Stimulated activated CD4-positive, alpha-beta T cell treated with anti-CD3 and anti-CD28 coated beads, Interleukin-4, amount 100 ng/mL, for 24 hours (primary cell): ENCODE measurements around the gene C20orf144.
"Not testable (repeated sequence)": the region's sequence is repeated elsewhere in the genome, so short reads cannot be mapped to it uniquely, and the experiment has no call there.

Source experiments
- DNase-seq: peaks from one replicate; pipeline ENCODE4 v3.0.0-alpha.2; 2020

C20orf144 gene

GRCh38 chr20:33662172-33662571, at the start of gene C20orf144:
Gene C20orf144 (plus strand): TSS chr20:33662327. CDS start chr20:33662346, 19 bp downstream.
- DNase-seq: no peak

DNA sequence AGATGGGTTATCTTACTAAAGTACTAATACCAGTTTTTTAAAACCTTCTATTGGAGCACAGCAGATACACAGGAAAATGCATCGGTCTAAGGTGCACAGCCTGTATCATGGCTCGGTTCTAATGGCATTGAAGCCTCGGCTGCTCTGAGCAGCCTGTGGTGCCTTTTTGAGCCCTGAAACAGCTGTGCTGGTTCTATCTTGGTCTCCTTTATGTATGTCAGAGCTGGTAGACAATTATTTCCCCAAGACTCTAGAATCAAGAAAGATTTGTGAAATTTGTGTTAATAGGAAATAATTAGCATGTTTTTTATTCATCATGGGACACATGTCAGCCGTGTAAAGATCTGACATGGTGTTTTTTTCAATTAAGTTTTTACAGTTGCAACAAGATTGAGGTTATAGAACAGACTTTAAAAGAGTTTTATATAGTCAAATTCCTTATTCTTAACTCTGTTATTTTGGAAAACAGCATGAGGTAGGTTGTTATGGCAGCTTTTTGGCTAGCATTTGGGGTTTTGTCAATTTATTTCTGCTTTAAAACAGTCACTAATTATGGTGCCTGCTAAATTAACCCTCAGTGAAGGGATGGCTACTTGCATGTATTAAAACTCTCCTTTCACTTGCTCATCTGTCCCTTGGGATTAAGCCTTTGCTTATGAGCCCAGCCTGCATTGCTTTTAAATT, 40.3 kb upstream of the C20orf144 start:
- no peak for DNase-seq

GRCh38 chr20:33622705-33623365, 39.3 kb upstream of the C20orf144 start:
- DNase-seq: no peak

GRCh38 chr20:33624399-33624798, 37.7 kb upstream of the C20orf144 start:
- no peak for DNase-seq

DNA sequence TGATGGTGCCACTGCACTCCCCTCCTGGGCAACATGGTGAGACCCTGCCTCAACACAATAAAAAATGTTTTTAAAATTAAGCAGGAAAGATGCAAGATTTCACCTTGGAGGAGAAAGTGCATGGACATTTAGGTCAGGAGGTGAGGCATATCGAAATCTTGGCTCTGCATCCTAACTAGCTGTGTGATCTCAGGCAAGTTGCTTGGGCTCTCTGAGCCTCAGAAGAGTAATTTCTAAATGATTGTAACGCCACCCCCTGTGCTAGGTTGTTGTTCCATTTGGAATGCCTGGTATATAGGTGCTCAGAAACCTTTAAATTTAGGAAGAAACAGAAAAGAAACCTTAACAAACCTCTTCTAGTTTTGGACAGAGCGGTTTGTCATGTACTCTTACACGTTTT, 35.9 kb upstream of the C20orf144 start:
- DNase-seq: no peak

- no peak for DNase-seq
Measured at GRCh38 chr20:33627577-33628216, 34.4 kb upstream of the C20orf144 start.

DNA sequence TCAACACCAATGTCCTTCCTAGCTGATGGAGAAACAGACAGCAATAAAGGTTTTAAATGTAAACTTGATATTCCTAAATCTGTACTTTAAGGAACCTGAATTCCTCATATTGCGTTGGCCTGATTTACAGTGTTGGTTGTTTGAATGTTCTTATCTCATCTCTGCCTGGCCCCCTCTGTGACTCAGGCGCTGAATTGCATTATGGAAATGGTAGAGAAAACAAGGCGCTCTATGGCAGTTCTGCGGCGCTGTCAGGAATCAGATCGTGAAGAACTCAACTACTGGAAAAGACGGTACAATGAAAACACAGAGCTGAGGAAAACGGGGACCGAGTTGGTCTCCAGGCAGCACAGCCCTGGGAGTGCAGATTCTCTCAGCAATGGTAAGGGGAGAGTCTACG, 32.6 kb upstream of the C20orf144 start:
- no peak for DNase-seq

DNA sequence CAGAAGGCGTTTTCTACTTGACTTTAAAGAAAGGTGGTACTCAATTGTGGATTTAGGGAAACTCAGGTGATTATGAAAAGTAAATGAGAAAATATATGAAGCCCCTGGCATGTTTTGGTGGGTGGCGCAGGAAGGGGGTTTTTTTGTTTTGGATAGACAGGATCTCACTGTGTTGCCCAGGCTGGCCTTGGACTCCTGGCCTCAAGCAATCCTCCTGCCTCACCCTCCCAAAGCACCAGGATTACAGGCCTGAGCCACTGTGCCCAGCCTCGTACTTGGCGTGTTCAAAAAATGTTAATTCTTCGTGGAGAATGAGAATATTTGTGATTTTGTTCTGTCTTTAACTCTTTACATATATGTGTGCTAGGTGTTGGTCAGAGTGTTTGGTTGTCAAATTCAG, 32.1 kb upstream of the C20orf144 start:
- no peak for DNase-seq

GRCh38 chr20:33630507-33630906, 31.6 kb upstream of the C20orf144 start:
- no peak for DNase-seq

DNA sequence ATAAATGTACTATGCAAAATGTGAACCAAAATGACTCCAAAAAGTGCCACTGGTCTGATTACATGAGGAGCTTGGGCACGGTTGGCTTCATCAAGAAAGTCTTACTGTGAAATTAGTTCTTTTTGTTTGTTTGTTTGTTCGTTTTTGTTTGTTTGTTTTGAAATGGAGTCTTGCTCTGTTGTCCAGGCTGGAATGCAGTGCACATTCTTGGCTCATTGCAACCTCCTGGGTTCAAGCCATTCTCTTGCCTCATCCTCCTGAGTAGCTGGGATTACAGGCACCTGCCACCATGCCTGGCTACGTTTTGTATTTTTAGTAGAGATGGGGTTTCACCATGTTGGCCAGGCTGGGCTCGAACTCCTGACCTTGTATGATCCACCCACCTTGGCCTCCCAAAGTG, 30.2 kb upstream of the C20orf144 start:
- DNase-seq: not testable (repeated sequence)

GRCh38 chr20:33635341-33635740, 26.8 kb upstream of the C20orf144 start:
- DNase-seq: no peak

- no peak for DNase-seq
Measured at GRCh38 chr20:33636776-33637175, 25.4 kb upstream of the C20orf144 start.

DNA sequence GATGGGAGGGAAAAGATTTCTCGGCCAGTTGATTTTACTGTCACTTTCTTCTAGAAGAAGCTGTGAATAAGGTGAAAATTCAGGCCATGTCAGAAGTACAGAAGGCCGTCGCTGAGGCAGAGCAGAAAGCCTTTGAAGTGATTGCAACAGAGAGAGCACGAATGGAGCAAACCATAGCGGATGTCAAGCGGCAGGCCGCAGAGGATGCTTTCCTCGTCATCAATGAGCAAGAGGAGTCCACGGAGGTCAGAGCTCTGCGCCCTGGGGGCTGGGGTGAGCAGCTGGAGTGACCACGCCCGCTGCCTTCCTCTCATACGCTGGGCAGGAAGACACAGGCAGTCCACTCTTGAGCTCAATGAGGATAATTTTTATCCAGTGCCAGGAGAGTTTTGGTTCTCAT, 21.8 kb upstream of the C20orf144 start:
- no peak for DNase-seq

- no peak for DNase-seq
Measured at GRCh38 chr20:33644313-33645071, 17.6 kb upstream of the C20orf144 start.

DNA sequence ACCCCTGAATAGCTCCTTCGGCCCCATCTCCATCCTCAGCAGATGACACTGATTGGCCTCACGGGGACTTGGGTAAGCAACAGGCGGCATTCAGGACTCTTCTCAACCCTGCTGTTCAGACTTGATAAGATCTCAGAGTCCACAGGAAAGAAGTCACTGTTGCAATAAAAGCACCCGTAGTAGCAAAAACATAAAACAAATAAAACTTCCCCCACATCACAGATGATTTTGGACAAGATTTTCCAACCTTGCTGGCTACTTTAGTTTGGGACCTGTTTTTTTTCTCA, 17.1 kb upstream of the C20orf144 start:
- no peak for DNase-seq

- no peak for DNase-seq
Measured at GRCh38 chr20:33645396-33645795, 16.7 kb upstream of the C20orf144 start.

DNA sequence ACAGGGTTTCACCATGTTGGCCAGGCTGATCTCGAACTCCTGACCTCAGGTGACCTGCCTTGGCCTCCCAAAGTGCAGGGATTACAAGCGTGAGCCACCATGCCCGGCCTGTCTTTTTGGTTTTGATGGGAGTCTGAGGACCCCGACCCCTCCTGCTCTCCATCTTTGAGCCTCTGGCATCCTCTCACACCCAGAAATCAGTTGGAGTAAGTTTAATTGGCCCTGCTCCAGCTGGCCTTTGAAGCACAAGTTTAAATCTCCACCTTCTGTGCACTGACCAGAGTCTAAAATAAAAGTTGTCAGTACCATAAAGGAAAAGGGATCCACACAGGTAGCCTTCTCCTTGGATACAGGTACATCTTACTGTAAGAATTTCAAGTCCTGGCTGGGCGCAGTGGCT, 15.9 kb upstream of the C20orf144 start:
- DNase-seq: no peak

GRCh38 chr20:33646959-33647602, 15.0 kb upstream of the C20orf144 start:
- DNase-seq: not testable (repeated sequence)

DNA sequence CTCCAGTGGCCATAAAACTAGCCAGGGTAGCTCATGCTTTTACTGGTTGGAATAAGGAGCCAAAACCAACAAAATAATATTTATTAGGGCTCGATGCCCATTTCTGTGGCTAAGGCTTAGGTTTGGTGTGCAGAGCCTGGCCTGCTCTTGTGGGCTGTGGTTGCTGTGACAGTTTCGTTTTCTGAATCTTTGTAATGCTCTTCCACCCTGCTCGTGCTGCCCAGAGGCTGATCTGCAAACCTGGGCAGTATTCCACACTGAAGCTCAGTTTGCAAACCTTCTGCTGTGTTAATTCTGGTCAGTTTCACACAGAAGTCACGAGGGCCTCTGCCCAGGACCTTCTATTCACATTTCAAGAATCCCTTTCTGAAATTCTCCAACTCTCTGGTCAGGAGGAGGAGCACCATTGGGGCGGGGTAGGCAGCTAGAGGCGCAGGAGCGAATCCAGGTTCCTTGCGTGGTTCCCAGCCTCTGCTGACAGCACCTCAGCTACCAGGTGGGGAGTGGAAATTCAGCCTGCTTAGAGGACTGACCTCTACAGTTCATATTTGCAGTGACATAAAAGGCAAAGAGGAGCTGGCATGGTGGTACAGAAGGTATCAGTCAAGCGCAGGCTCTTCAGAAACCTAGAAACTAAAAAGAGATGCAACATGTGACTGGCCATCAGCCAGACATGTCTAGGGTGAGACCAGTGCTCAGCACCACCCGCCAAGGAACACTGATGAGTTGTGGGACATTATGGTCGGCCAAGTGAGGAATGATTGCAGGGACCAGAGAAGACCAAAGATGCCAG, 14.3 kb upstream of the C20orf144 start:
- DNase-seq: no peak

- no peak for DNase-seq
Measured at GRCh38 chr20:33648396-33649004, 13.6 kb upstream of the C20orf144 start.

GRCh38 chr20:33649201-33649681, 12.9 kb upstream of the C20orf144 start:
- no peak for DNase-seq
